Epithelial cell of proximal tubule (primary cell): ENCODE results near the gene IGSF9B. TPM values are rescaled to one million over a fixed set of nuclear protein-coding genes. Genes with fewer than 3 reads are reported as not detected.

Experiments
- DNase-seq: peaks from one replicate; pipeline ENCODE4 v3.0.0-alpha.2; 2011; ENCODE audit warnings: low read depth
- H3K4me3 ChIP-seq: 2 replicates; pipeline ENCODE4 v1.5.1; 2011; ENCODE audit warnings: low read depth, mild to moderate bottlenecking, low read length
- CTCF ChIP-seq: conservative IDR thresholded peaks from 2 replicates; pipeline ENCODE4 v1.5.1; 2012; ENCODE audit warnings: low read depth, mild to moderate bottlenecking, low read length
- total RNA-seq: library from RNA; depleted of rRNA; stranded (reverse); fragments of >200 nt; gene quantifications from 2 replicates; pipeline ENCODE4 v1.2.3, GENCODE V29; 2015

The IGSF9B gene
- total RNA-seq, 1 donor from 2014 or later, result 1.0 TPM

- no peak overlapping the region for H3K4me3 ChIP-seq
- no peak for TF ChIP-seq CTCF
- no peak for DNase-seq
Measured at GRCh38 chr11:133906241-133906640, 50.5 kb downstream of the IGSF9B start.

GRCh38 chr11:133905677-133906156 lies 51.1 kb downstream of the IGSF9B start:
- H3K4me3 ChIP-seq, result no peak overlapping the region
- no peak for TF ChIP-seq CTCF

GRCh38 chr11:133904818-133905515 lies 51.8 kb downstream of the IGSF9B start:
- no peak for DNase-seq
- H3K4me3 ChIP-seq, result no peak overlapping the region
- TF ChIP-seq CTCF, result no peak

More at GRCh38 chr11:133905677-133906156, 51.1 kb downstream of the IGSF9B start:
- DNase-seq, result no peak

GRCh38 chr11:133903875-133904817 lies 52.6 kb downstream of the IGSF9B start:
- H3K4me3 ChIP-seq, result no peak overlapping the region
- no peak for DNase-seq
- TF ChIP-seq CTCF, result no peak

GRCh38 chr11:133903056-133903455 lies 53.7 kb downstream of the IGSF9B start:
- no peak for TF ChIP-seq CTCF
- H3K4me3 ChIP-seq, result no peak overlapping the region
- no peak for DNase-seq

- DNase-seq, result no peak
- no peak overlapping the region for H3K4me3 ChIP-seq
- TF ChIP-seq CTCF, result no peak
Measured at GRCh38 chr11:133902506-133902905, 54.3 kb downstream of the IGSF9B start.
